HepG2 (cell line): ENCODE measurements around the gene GNA12. TPM values are rescaled to one million over a fixed set of nuclear protein-coding genes. Genes with fewer than 3 reads are reported as not detected.

Experiments used
- ATAC-seq: fragments of 200-7000 bp; cut with Tn5 transposase; 3 replicates; pipeline ENCODE4 v1.9.1; 2020; ENCODE audit warnings: mild to moderate bottlenecking, moderate library complexity
- BruUV-seq: library from RNA; stranded (reverse); fragments of 400-500 nt; replicated peaks from 2 replicates; lab custom pipeline; 2021; lab: Mats Ljungman, UMichigan
- CTCF ChIA-PET: fragments of 300-600 bp; formaldehyde crosslinking; extraction: SDS; loops from one replicate; lab custom pipeline; 2021; ENCODE audit warnings: low total read pairs, inconsistent platforms, low intra/inter-chr PET ratio; lab: Yijun Ruan, JAX
- POLR2A ChIA-PET: fragments of 350-600 bp; sonication (Branson Sonifier 250); formaldehyde crosslinking; loops from one replicate; lab custom pipeline; 2020; ENCODE audit warnings: antibody characterized with exemption, inconsistent platforms; lab: Yijun Ruan, JAX
- DNase-seq: peaks from one replicate; pipeline ENCODE4 v3.0.0-alpha.2; 2015; ENCODE audit warnings: low spot score
- FAIRE-seq: peaks from 3 replicates; lab custom pipeline; 2011; peaks lifted over from hg19 to GRCh38; lab: Jason Lieb, UNC
- H2AFZ ChIP-seq: one replicate; pipeline ENCODE4 v1.6.1; 2011; ENCODE audit warnings: low read length, inconsistent platforms
- H3K27ac ChIP-seq: fragments of 300-600 bp; 3 replicates; pipeline ENCODE4 v1.8.0; 2011; ENCODE audit warnings: mixed run types, mild to moderate bottlenecking, mixed read lengths, low read length, inconsistent platforms; ENCODE audit not compliant: insufficient read depth; ENCODE audit errors: extremely low read length
- H3K27me3 ChIP-seq, 2 experiments: fragments of 200-600 bp in 1 of 2; 2 replicates in 1 of 2; 3 replicates in 1 of 2; pipeline versions ENCODE4 v1.6.0 to v1.8.0; 2011; ENCODE audit warnings: low read length in 2 of 2, mild to moderate bottlenecking in 2 of 2, moderate library complexity in 2 of 2, inconsistent platforms in 1 of 2; ENCODE audit not compliant: insufficient read depth in 2 of 2, control insufficient read depth in 1 of 2
- H3K36me3 ChIP-seq, 2 experiments: fragments of 200-600 bp in 1 of 2; replicated peaks in 1 of 2; 2 replicates in 1 of 2; 3 replicates in 1 of 2; pipeline versions ENCODE4 v1.5.1 to v1.8.0; 2011; ENCODE audit warnings: low read length in 2 of 2, inconsistent platforms in 1 of 2; ENCODE audit not compliant: insufficient read depth in 2 of 2, control insufficient read depth in 1 of 2
- H3K4me1 ChIP-seq: 2 replicates; pipeline ENCODE4 v1.5.1; 2012; ENCODE audit warnings: low read length, inconsistent platforms; ENCODE audit not compliant: insufficient read depth
- H3K4me2 ChIP-seq: 2 replicates; pipeline ENCODE4 v1.6.0; 2011; ENCODE audit warnings: low read depth, low read length, inconsistent platforms
- H3K4me3 ChIP-seq, 3 experiments: fragments of 200-600 bp in 1 of 3; sonication (generic), shearing (Covaris generic) in 1 of 3; replicated peaks in 1 of 3; 2 replicates each; pipeline ENCODE4 v1.5.1; 2011 to 2016; ENCODE audit warnings: low read length in 3 of 3, inconsistent platforms in 2 of 3, low read depth in 2 of 3, mild to moderate bottlenecking in 2 of 3, control low read depth in 1 of 3, mixed read lengths in 1 of 3; ENCODE audit not compliant: insufficient read depth in 1 of 3
- H3K79me2 ChIP-seq: one replicate; pipeline ENCODE4 v1.6.1; 2011; ENCODE audit warnings: low read length, inconsistent platforms; ENCODE audit not compliant: insufficient read depth
- H3K9ac ChIP-seq: 2 replicates; pipeline ENCODE4 v1.6.0; 2011; ENCODE audit warnings: mild to moderate bottlenecking, low read depth, low read length, inconsistent platforms; ENCODE audit not compliant: insufficient read depth
- H3K9me3 ChIP-seq: 2 replicates; pipeline ENCODE4 v1.5.1; 2012; ENCODE audit warnings: mild to moderate bottlenecking, low read length
- H4K20me1 ChIP-seq: 2 replicates; pipeline ENCODE4 v1.6.0; 2011; ENCODE audit warnings: inconsistent platforms, mild to moderate bottlenecking, low read length, moderate library complexity; ENCODE audit not compliant: insufficient read depth
- DBP ChIP-seq: sonication (generic); formaldehyde crosslinking; IDR thresholded peaks from 2 replicates; pipeline ENCODE4 v1.4.0; 2020; ENCODE audit warnings: missing genetic modification reagents; ENCODE audit errors: not compliant biosample characterization
- HOMEZ ChIP-seq: IDR thresholded peaks from 2 replicates; pipeline ENCODE4 v1.6.1; 2016; ENCODE audit warnings: low read depth
- KAT7 ChIP-seq: IDR thresholded peaks from 2 replicates; pipeline ENCODE4 v1.6.1; 2018; ENCODE audit warnings: borderline replicate concordance, missing compliant biosample characterization
- KLF6 ChIP-seq: IDR thresholded peaks from 2 replicates; pipeline ENCODE4 v1.8.0; 2016; ENCODE audit warnings: missing biosample characterization, missing genetic modification reagents
- SETDB1 ChIP-seq: sonication (generic); formaldehyde crosslinking; IDR thresholded peaks from 2 replicates; pipeline ENCODE4 v1.5.1; 2020; ENCODE audit warnings: missing genetic modification reagents, mild to moderate bottlenecking, borderline replicate concordance
- SRSF9 ChIP-seq: fragments of 200-400 bp; formaldehyde crosslinking; IDR thresholded peaks from 2 replicates; pipeline ENCODE4 v1.6.1; 2018; ENCODE audit warnings: borderline replicate concordance, mild to moderate bottlenecking, low read depth, low read length; ENCODE audit not compliant: insufficient read depth, poor library complexity, severe bottlenecking
- STAT5B ChIP-seq: sonication (generic); formaldehyde crosslinking; IDR thresholded peaks from 2 replicates; pipeline ENCODE4 v1.4.0; 2020; ENCODE audit warnings: missing genetic modification reagents
- ZC3H13 ChIP-seq: sonication (generic); formaldehyde crosslinking; IDR thresholded peaks from 2 replicates; pipeline ENCODE4 v1.8.1; 2023; ENCODE audit warnings: mild to moderate bottlenecking, missing genetic modification reagents, moderate library complexity
- ZFP37 ChIP-seq: sonication (generic); formaldehyde crosslinking; IDR thresholded peaks from 2 replicates; pipeline ENCODE4 v1.4.0; 2020; ENCODE audit warnings: missing genetic modification reagents, borderline replicate concordance
- ZNF441 ChIP-seq: sonication (generic); formaldehyde crosslinking; IDR thresholded peaks from 2 replicates; pipeline ENCODE4 v1.7.0; 2021; ENCODE audit warnings: missing genetic modification reagents, borderline replicate concordance
- ZNF557 ChIP-seq: sonication (generic); formaldehyde crosslinking; IDR thresholded peaks from 2 replicates; pipeline ENCODE4 v1.4.0; 2020; ENCODE audit warnings: missing genetic modification reagents
- WGBS: methylation state at CpG from one replicate; pipeline ENCODE4 v1.1.6; 2017; ENCODE audit warnings: low lambda C conversion rate; 5-methylcytosine and 5-hydroxymethylcytosine counted together
- in situ Hi-C: cut with HindIII; loops from 2 replicates; pipeline ENCODE4 v1.10.0; 2017; ENCODE audit warnings: low pct_unique_long_range_greater_than_20kb; ENCODE audit not compliant: extremely low pct_ligation_motif_present
- intact Hi-C: fragments of 100-400 bp; cut with micrococcal nuclease; formaldehyde crosslinking; loops from one replicate; pipeline ENCODE4 v1.10.0; 2022; ENCODE audit not compliant: unreplicated experiment
- polyA plus RNA-seq, 8 experiments: library from polyadenylated mRNA; depleted of rRNA in 3 of 8; stranded (reverse) in 7 of 8; unstranded in 1 of 8; fragments of >200 nt; fragmentation: Illumina TruSeq in 4 of 8; extraction: Trizol in 4 of 8; gene quantifications; 2 replicates each; pipeline versions ENCODE4 v1.2.1 to v1.2.3, GENCODE V29; 2011 to 2016; ENCODE audit warnings: low read depth in 4 of 8, missing spikeins in 1 of 8, mixed read lengths in 1 of 8; ENCODE audit not compliant: insufficient read depth in 1 of 8
- total RNA-seq, 5 experiments: library from RNA; depleted of rRNA; stranded (reverse); fragments of >200 nt; fragmentation: Illumina TruSeq; extraction: Trizol; gene quantifications; 2 replicates each; pipeline ENCODE4 v1.2.3, GENCODE V29; 2016; ENCODE audit warnings: low read depth in 1 of 5
- TF ChIP-seq, protein P1 (sequence below): sonication (generic); formaldehyde crosslinking; IDR thresholded peaks from 2 replicates; pipeline ENCODE4 v1.8.1; 2023; ENCODE audit warnings: mild to moderate bottlenecking, inconsistent platforms, moderate library complexity, missing genetic modification reagents, borderline replicate concordance

GNA12 gene
- total and polyA plus RNA-seq, 2 of the 13 experiments (the other 11 are each of a cell fraction or from before 2014, with no cell fraction given) = 16.2 to 50.9 TPM

DNA sequence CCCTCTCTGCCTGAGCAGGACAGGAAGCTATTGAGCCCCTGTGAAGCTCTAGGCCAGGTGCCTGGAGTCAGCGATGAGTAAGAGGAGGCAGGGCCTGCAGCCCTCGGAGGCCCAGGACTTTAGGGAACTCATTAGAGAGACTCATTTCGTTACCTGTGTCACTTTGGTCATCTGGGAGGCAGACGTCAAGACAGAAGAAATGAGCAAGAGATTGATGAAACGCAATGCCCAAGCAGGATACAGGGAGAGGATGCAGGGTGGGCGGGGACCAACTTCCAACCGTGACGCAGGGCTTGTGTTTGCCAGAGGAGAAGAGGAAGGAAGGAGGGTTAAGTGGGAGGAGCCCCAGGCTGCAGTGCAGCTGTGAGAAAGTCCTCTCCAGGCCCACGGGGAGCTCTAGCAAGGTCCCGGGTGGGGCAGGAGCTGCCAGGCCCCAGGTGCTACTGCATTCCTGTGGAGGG lies 26.4 kb upstream of the GNA12 start:
- H3K4me2 ChIP-seq = peak overlapping the region; percentile 59
- no peaks in the 10 kb centered on the region for H3K36me3 ChIP-seq
- H3K9me3 ChIP-seq = no peaks in the 10 kb centered on the region
- peaks cover 10% of the 10 kb centered on the region; the same call in 1 of the 2 replicates for H3K4me1 ChIP-seq
- FAIRE-seq = no peak
- WGBS = 16% methylated on average over 8 of the region's 10 CpGs
- no peaks in the 10 kb centered on the region for H4K20me1 ChIP-seq
- TF ChIP-seq KAT7 (CRISPR knock-in tag) (no peak), ZNF557 (no peak), DBP (CRISPR knock-in tag) (no peak), STAT5B (CRISPR knock-in tag) (no peak), HOMEZ (no peak), KLF6 (no peak), SETDB1 (CRISPR knock-in tag) (no peak), ZC3H13 (CRISPR knock-in tag) (no peak), ZFP37 (no peak), SRSF9 (no peak), ZNF441 (CRISPR knock-in tag) (no peak)
- TF ChIP-seq, protein P1, sequence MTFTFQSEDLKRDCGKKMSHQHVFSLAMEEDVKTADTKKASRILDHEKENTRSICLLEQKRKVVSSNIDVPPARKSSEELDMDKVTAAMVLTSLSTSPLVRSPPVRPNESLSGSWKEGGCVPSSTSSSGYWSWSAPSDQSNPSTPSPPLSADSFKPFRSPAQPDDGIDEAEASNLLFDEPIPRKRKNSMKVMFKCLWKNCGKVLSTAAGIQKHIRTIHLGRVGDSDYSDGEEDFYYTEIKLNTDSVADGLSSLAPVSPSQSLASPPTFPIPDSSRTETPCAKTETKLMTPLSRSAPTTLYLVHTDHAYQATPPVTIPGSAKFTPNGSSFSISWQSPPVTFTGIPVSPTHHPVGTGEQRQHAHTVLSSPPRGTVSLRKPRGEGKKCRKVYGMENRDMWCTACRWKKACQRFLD (CRISPR knock-in tag) = no peak
- H3K4me3 ChIP-seq = peak overlapping the region in 2 of 3 experiments; percentile 33 to 41; a peak in 3 of 6 replicates
- H2AFZ ChIP-seq = no peak overlapping the region
- no TSS peak for BruUV-seq
- POLR2A ChIA-PET = no interaction called here
- in situ Hi-C loops = no loop called here
- H3K27me3 ChIP-seq = peaks cover 1 to 10% of the 10 kb centered on the region in 2 experiments; a peak in 4 of 5 replicates
- no peak overlapping the region for H3K9ac ChIP-seq
- no peaks in the 10 kb centered on the region for H3K79me2 ChIP-seq
- peak; percentile 64 for ATAC-seq
- no peak overlapping the region for H3K27ac ChIP-seq
- intact Hi-C loops = no loop called here
- CTCF ChIA-PET = no interaction called here
- DNase-seq = no peak
